Esophagus muscularis mucosa (tissue), 4 donors: ENCODE results near the gene ZNF490. TPM values are rescaled to one million over a fixed set of nuclear protein-coding genes. Genes with fewer than 3 reads are reported as not detected.

Source experiments
- DNase-seq: peaks from one replicate; pipeline ENCODE4 v3.0.0-alpha.2; 2017; ENCODE audit errors: extremely low spot score
- H3K27ac ChIP-seq, 4 donors: fragments of 200-600 bp; sonication (generic); replicated peaks in 1 of 4; 1 replicate in 3 of 4; 2 replicates in 1 of 4; pipeline ENCODE4 v1.5.1; 2016 to 2019; ENCODE audit warnings: mild to moderate bottlenecking in 1 of 4
- H3K27me3 ChIP-seq, 4 donors: fragments of 200-600 bp; sonication (generic); one replicate each; pipeline versions ENCODE4 v1.5.1 to v1.6.0; 2016 to 2019
- H3K36me3 ChIP-seq, 4 donors: fragments of 200-600 bp; sonication (generic); one replicate each; pipeline ENCODE4 v1.5.1; 2016 to 2019
- H3K4me1 ChIP-seq, 4 donors: fragments of 200-600 bp; sonication (generic); one replicate each; pipeline ENCODE4 v1.5.1; 2016 to 2019
- H3K4me3 ChIP-seq, 4 donors: fragments of 200-600 bp; sonication (generic); 1 replicate in 2 of 4; 2 replicates in 2 of 4; pipeline ENCODE4 v1.5.1; 2016 to 2019; ENCODE audit warnings: mild to moderate bottlenecking in 4 of 4, moderate library complexity in 1 of 4
- H3K9me3 ChIP-seq, 4 donors: fragments of 200-600 bp; sonication (generic); 1 replicate in 3 of 4; 2 replicates in 1 of 4; pipeline ENCODE4 v1.5.1; 2016 to 2019
- EP300 ChIP-seq: sonication (generic); formaldehyde crosslinking; IDR thresholded peaks from one replicate; pipeline ENCODE4 v1.6.1; 2017; ENCODE audit warnings: antibody characterized with exemption
- POLR2A ChIP-seq: fragments of 450-650 bp; IDR thresholded peaks from one replicate; pipeline ENCODE4 v1.6.1; 2017; ENCODE audit warnings: antibody characterized with exemption, moderate library complexity, mild to moderate bottlenecking, low read depth
- POLR2AphosphoS5 ChIP-seq, 2 donors: sonication (generic); formaldehyde crosslinking; IDR thresholded peaks; one replicate each; pipeline ENCODE4 v1.6.1; 2017; ENCODE audit warnings: antibody characterized with exemption in 2 of 2
- WGBS: methylation state at CpG from one replicate; pipeline ENCODE4 v1.1.5; 2018; 5-methylcytosine and 5-hydroxymethylcytosine counted together
- intact Hi-C: fragments of 100-400 bp; cut with DNase I; formaldehyde crosslinking; loops from one replicate; pipeline ENCODE4 v1.15.1; 2023
- total RNA-seq, 4 donors: library from RNA; depleted of rRNA; stranded (reverse); fragments of >200 nt; gene quantifications; one replicate each; pipeline versions ENCODE4 v1.1.0 to v1.2.1, GENCODE V29; 2016
- TF ChIP-seq, protein P1 (sequence below), 3 experiments: fragments of 200-600 bp in 2 of 3; fragments of 450-650 bp in 1 of 3; sonication (generic) in 2 of 3; IDR thresholded peaks; one replicate each; pipeline ENCODE4 v1.5.1; 2017 to 2019; ENCODE audit warnings: antibody characterized with exemption in 3 of 3, mild to moderate bottlenecking in 2 of 3, moderate library complexity in 1 of 3

The ZNF490 gene
- total RNA-seq, 4 donors from 2014 or later, result 3.3 to 6.7 (median 5.3) TPM

DNA sequence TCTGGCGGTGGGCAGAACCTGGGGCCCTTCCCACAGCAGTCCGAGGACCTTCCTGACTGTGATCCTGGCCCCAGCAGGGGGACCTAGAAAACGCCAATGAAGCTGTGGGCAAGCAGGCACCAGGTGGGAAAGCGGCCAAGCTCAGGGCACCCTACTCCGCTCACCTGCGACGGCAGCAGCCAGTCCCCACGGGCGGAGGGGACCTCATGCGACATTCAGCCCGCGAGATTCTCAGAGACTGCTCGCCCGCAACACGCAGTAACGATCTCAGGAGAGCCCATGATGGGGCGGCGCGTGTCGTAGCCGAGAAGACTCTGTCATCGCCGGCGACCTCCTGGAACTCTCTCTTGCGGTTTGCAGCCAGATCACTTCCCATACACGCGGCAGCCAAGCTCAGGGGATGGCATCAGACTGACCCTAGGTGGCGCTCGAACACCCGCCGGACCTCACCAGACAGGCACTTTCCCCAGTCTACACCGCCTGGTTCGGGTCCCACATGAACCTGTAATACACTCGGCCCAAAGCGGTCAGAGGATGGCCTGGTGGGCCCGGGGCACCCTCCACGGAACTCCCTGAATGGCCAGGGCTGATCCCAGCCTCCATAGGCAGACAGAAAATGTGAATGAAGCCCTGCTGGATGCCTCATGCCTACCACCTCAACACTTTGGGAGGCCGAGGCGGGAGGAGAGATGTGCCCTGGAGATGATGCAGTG lies 29.4 kb upstream of the ZNF490 start:
- WGBS, result 30% methylated on average over 8 of the region's 39 CpGs
- H3K36me3 ChIP-seq, result no peaks in the 10 kb centered on the region
- H3K9me3 ChIP-seq, result no peaks in the 10 kb centered on the region
- H3K4me1 ChIP-seq, result peaks cover 9 to 14% (median 12%) of the 10 kb centered on the region in 4 donors
- H3K27me3 ChIP-seq, result no peaks in the 10 kb centered on the region
- peak overlapping the region; percentile 31 to 53 (median 37) for H3K4me3 ChIP-seq
- DNase-seq, result peak; percentile 93
- intact Hi-C loops, result no loop called here
- no peak overlapping the region for H3K27ac ChIP-seq
- no peak for TF ChIP-seq POLR2A
- TF ChIP-seq, protein P1, sequence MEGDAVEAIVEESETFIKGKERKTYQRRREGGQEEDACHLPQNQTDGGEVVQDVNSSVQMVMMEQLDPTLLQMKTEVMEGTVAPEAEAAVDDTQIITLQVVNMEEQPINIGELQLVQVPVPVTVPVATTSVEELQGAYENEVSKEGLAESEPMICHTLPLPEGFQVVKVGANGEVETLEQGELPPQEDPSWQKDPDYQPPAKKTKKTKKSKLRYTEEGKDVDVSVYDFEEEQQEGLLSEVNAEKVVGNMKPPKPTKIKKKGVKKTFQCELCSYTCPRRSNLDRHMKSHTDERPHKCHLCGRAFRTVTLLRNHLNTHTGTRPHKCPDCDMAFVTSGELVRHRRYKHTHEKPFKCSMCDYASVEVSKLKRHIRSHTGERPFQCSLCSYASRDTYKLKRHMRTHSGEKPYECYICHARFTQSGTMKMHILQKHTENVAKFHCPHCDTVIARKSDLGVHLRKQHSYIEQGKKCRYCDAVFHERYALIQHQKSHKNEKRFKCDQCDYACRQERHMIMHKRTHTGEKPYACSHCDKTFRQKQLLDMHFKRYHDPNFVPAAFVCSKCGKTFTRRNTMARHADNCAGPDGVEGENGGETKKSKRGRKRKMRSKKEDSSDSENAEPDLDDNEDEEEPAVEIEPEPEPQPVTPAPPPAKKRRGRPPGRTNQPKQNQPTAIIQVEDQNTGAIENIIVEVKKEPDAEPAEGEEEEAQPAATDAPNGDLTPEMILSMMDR (IDR thresholded peaks at IDR 0.05), result peak; percentile 68 to 88 (median 75)
- no peak for TF ChIP-seq EP300
- TF ChIP-seq POLR2AphosphoS5 (IDR thresholded peaks at IDR 0.05), result peak in 1 of 2 donors; percentile 53

DNA sequence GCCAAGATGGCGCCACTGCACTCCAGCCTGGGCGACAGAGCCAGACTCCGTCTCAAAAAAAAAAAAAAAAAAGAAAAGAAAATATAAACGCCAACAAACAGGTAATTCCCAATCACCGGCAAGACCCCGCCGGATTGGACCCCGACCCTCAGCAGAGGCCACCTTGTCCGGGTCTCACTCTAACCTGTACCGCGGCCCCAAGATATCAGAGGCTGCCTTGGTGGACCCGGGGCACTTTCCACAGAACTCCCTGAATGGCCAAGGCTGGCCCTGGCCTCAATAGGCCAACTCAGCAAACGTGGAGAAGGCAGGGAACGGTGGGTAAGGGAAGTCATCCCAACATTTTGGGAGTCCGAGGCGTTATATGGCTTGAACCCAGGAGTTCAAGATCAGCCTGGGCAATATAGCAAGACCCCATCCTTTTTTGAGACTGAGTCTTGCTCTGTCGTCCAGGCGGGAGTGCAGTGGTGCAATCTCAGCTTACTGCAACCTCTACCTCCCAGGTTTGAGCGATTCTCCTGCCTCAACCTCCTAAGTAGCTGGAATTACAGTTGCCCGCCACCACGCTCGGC lies 28.1 kb upstream of the ZNF490 start:
- H3K9me3 ChIP-seq, result no peaks in the 10 kb centered on the region
- no peak overlapping the region for H3K27ac ChIP-seq
- no peak for DNase-seq
- no peak overlapping the region for H3K4me3 ChIP-seq
- intact Hi-C loops, result no loop called here
- no peaks in the 10 kb centered on the region for H3K36me3 ChIP-seq
- no peaks in the 10 kb centered on the region for H3K27me3 ChIP-seq
- no peak for TF ChIP-seq POLR2A
- no peak for TF ChIP-seq POLR2AphosphoS5 (IDR thresholded peaks at IDR 0.05)
- no peak for TF ChIP-seq EP300
- TF ChIP-seq, protein P1 (IDR thresholded peaks at IDR 0.05), result no peak
- 95% methylated on average over 22 of the region's 22 CpGs for WGBS
- peaks cover 9 to 14% (median 12%) of the 10 kb centered on the region in 4 donors for H3K4me1 ChIP-seq

DNA sequence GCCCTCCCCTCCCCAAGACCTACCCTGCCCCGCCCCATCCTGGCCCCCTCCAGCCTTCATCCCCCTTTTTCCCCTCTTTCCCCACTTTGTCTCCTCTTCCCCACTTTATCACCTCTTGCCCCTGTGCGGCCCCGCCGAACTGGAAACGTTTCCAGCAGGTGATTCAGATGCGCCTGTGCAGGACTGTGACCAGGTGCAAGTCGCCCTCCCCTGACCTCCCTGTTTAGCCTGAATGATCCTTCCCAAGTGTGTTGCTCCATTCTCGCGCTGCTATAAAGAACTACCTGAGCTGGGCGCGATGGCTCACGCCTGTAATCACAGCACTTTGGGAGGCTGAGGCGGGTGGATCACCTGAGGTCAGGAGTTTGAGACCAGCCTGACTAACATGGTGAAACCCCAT lies 26.0 kb upstream of the ZNF490 start:
- no peak for DNase-seq
- Histone ChIP-seq H3K9me3 (no peaks in the 10 kb centered on the region), H3K27ac (no peak overlapping the region), H3K4me3 (no peak overlapping the region), H3K4me1 (peaks cover 9 to 14% (median 12%) of the 10 kb centered on the region in 4 donors), H3K36me3 (peaks cover 0 to 11% (median 5%) of the 10 kb centered on the region in 4 donors), H3K27me3 (no peaks in the 10 kb centered on the region)
- 92% methylated on average over 13 of the region's 13 CpGs for WGBS
- intact Hi-C loops, result no loop called here
- TF ChIP-seq POLR2A (no peak), POLR2AphosphoS5 (IDR thresholded peaks at IDR 0.05) (no peak), EP300 (no peak)
- TF ChIP-seq, protein P1 (IDR thresholded peaks at IDR 0.05), result no peak

DNA sequence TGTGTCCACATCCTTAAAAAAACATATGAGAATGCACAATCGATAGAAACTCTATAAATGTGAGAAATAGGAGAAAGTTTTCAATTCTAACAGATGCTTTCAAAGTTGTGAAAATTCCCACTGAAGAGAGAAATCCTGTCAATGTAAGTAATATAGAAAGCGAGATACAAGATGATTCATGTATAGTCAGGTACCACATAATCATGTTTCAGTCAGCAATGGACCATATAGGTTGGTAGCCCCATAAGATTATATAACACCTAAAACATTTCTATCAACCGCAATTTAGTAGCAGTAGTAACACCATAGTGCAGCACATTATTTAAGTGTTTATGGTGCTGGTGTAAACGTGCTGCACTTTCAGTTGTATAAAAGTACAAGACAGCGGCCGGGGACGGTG lies 18.6 kb upstream of the ZNF490 start:
- H3K36me3 ChIP-seq, result peaks cover 53 to 81% (median 69%) of the 10 kb centered on the region in 4 donors
- intact Hi-C loops, result no loop called here

More for the DNA sequence above, 18.6 kb upstream of the ZNF490 start:
- Histone ChIP-seq H3K27ac (no peak overlapping the region), H3K4me1 (no peaks in the 10 kb centered on the region), H3K9me3 (peaks cover 0 to 16% (median 4%) of the 10 kb centered on the region in 4 donors), H3K4me3 (no peak overlapping the region), H3K27me3 (no peaks in the 10 kb centered on the region)
- no peak for TF ChIP-seq EP300
- TF ChIP-seq, protein P1 (IDR thresholded peaks at IDR 0.05), result no peak
- TF ChIP-seq POLR2A, result no peak
- TF ChIP-seq POLR2AphosphoS5 (IDR thresholded peaks at IDR 0.05), result no peak
- WGBS, result 95% methylated on average over 7 of the region's 7 CpGs
- DNase-seq, result no peak
